Dermis blood vessel endothelial cell (primary cell): ENCODE measurements around the gene ENDOU. TPM values are rescaled to one million over a fixed set of nuclear protein-coding genes. Genes with fewer than 3 reads are reported as not detected.
"Not testable (repeated sequence)": the region's sequence is repeated elsewhere in the genome, so short reads cannot be mapped to it uniquely, and the experiment has no call there.

Experiments
- DNase-seq: peaks from one replicate; pipeline ENCODE4 v3.0.0; 2010
- total RNA-seq: library from RNA; depleted of rRNA; stranded (reverse); fragments of >200 nt; gene quantifications from 2 replicates; pipeline ENCODE4 v1.2.3, GENCODE V29; 2014

ENDOU gene
- total RNA-seq, 1 donor from 2014 or later, result not detected

GRCh38 chr12:47672068-47672467 is 53.2 kb downstream of the ENDOU start:
- DNase-seq, result no peak

GRCh38 chr12:47667935-47668334 is 57.4 kb downstream of the ENDOU start:
- DNase-seq, result not testable (repeated sequence)

Other genes starting within 250 kb of the ENDOU start
- gene RPAP3, start 19.5 kb downstream of the ENDOU start, total RNA-seq, result 11.6 and 21.4 TPM in 2 replicates
- 52.0 and 106 TPM in 2 replicates for gene RAPGEF3, start 33.4 kb upstream of the ENDOU start, total RNA-seq
- 19.2 and 22.1 TPM in 2 replicates for gene SLC48A1, start 47.7 kb upstream of the ENDOU start, total RNA-seq
- gene HDAC7, start 94.4 kb upstream of the ENDOU start, total RNA-seq, result 55.0 and 75.4 TPM in 2 replicates
- gene VDR, start 179.5 kb upstream of the ENDOU start, total RNA-seq, result under 0.01 and 0.47 TPM in 2 replicates
- 74.4 and 84.6 TPM in 2 replicates for gene TMEM106C, start 238.1 kb upstream of the ENDOU start, total RNA-seq